Measurements from ENCODE around the gene SYNE2. TPM values are rescaled to one million over a fixed set of nuclear protein-coding genes. Genes with fewer than 3 reads are reported as not detected.

The SYNE2 gene
- total and polyA plus RNA-seq, 10 of the 15 experiments (the other 5 are each of a cell fraction or from before 2014, with no cell fraction given) = 2.1 to 52.7 (median 38.1) TPM

GRCh38 chr14:64123241-64123822 is 270.5 kb downstream of the SYNE2 start (continued):
- TF ChIP-seq NFYB (IDR thresholded peaks at IDR 0.05; ENCODE audit: insufficient read depth, low read depth, low read length) (no peak), ELK1 (IDR thresholded peaks at IDR 0.05; ENCODE audit: low read depth, low read length) (no peak), SIX5 (IDR thresholded peaks at IDR 0.05; ENCODE audit: low read depth, low read length, severe bottlenecking) (no peak), CUX1 (IDR thresholded peaks at IDR 0.05; ENCODE audit: insufficient replicate concordance, low read depth, low read length) (no peak), SREBF1 (IDR thresholded peaks at IDR 0.05; ENCODE audit: low read length) (no peak)
- TF ChIP-seq, protein P1, sequence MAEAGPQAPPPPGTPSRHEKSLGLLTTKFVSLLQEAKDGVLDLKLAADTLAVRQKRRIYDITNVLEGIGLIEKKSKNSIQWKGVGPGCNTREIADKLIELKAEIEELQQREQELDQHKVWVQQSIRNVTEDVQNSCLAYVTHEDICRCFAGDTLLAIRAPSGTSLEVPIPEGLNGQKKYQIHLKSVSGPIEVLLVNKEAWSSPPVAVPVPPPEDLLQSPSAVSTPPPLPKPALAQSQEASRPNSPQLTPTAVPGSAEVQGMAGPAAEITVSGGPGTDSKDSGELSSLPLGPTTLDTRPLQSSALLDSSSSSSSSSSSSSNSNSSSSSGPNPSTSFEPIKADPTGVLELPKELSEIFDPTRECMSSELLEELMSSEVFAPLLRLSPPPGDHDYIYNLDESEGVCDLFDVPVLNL (IDR thresholded peaks at IDR 0.05; ENCODE audit: low read depth, low read length) = no peak
- TF ChIP-seq, protein P2, sequence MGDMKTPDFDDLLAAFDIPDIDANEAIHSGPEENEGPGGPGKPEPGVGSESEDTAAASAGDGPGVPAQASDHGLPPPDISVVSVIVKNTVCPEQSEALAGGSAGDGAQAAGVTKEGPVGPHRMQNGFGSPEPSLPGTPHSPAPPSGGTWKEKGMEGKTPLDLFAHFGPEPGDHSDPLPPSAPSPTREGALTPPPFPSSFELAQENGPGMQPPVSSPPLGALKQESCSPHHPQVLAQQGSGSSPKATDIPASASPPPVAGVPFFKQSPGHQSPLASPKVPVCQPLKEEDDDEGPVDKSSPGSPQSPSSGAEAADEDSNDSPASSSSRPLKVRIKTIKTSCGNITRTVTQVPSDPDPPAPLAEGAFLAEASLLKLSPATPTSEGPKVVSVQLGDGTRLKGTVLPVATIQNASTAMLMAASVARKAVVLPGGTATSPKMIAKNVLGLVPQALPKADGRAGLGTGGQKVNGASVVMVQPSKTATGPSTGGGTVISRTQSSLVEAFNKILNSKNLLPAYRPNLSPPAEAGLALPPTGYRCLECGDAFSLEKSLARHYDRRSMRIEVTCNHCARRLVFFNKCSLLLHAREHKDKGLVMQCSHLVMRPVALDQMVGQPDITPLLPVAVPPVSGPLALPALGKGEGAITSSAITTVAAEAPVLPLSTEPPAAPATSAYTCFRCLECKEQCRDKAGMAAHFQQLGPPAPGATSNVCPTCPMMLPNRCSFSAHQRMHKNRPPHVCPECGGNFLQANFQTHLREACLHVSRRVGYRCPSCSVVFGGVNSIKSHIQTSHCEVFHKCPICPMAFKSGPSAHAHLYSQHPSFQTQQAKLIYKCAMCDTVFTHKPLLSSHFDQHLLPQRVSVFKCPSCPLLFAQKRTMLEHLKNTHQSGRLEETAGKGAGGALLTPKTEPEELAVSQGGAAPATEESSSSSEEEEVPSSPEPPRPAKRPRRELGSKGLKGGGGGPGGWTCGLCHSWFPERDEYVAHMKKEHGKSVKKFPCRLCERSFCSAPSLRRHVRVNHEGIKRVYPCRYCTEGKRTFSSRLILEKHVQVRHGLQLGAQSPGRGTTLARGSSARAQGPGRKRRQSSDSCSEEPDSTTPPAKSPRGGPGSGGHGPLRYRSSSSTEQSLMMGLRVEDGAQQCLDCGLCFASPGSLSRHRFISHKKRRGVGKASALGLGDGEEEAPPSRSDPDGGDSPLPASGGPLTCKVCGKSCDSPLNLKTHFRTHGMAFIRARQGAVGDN (IDR thresholded peaks at IDR 0.05) = no peak
